Right lobe of liver (tissue), 6 donors: Measurements from ENCODE around the gene KIF5C. TPM values are rescaled to one million over a fixed set of nuclear protein-coding genes. Genes with fewer than 3 reads are reported as not detected.

Source experiments
- ATAC-seq, 4 donors: fragments of 200-7000 bp; cut with Tn5 transposase; one replicate each; pipeline ENCODE4 v1.9.1; 2020; ENCODE audit warnings: mild to moderate bottlenecking in 4 of 4, moderate library complexity in 4 of 4
- DNase-seq, 3 donors: peaks; one replicate each; pipeline ENCODE4 v3.0.0-alpha.2; 2020
- H3K27ac ChIP-seq, 3 donors: fragments of 200-600 bp; one replicate each; pipeline ENCODE4 v1.8.0; 2022
- H3K27me3 ChIP-seq, 2 donors: fragments of 200-600 bp; one replicate each; pipeline ENCODE4 v1.8.0; 2022
- H3K36me3 ChIP-seq, 4 donors: fragments of 200-600 bp; sonication (generic) in 1 of 4; one replicate each; pipeline versions ENCODE4 v1.5.1 to v1.8.0; 2017 to 2022; ENCODE audit warnings: control low read depth in 1 of 4
- H3K4me1 ChIP-seq, 4 donors: fragments of 200-600 bp; sonication (generic) in 1 of 4; one replicate each; pipeline versions ENCODE4 v1.5.1 to v1.8.0; 2017 to 2022; ENCODE audit warnings: control low read depth in 1 of 4
- H3K4me3 ChIP-seq, 3 donors: fragments of 200-600 bp; one replicate each; pipeline ENCODE4 v1.8.0; 2022
- H3K9me3 ChIP-seq, 4 donors: fragments of 200-600 bp; sonication (generic) in 1 of 4; one replicate each; pipeline versions ENCODE4 v1.5.1 to v1.8.0; 2017 to 2022; ENCODE audit warnings: control low read depth in 1 of 4
- CTCF ChIP-seq, 4 donors: fragments of 200-600 bp in 3 of 4; fragments of 450-650 bp in 1 of 4; IDR thresholded peaks; one replicate each; pipeline versions ENCODE4 v1.5.1 to v1.8.0; 2016 to 2022; ENCODE audit warnings: antibody characterized with exemption in 4 of 4, mild to moderate bottlenecking in 2 of 4
- POLR2A ChIP-seq: fragments of 450-650 bp; IDR thresholded peaks from one replicate; pipeline ENCODE4 v1.6.1; 2017; ENCODE audit warnings: antibody characterized with exemption, mild to moderate bottlenecking
- WGBS: methylation state at CpG from one replicate; pipeline ENCODE4 v1.1.6; 2018; ENCODE audit warnings: low coverage, low lambda C conversion rate; ENCODE audit not compliant: insufficient coverage; ENCODE audit errors: missing lambda C conversion rate; 5-methylcytosine and 5-hydroxymethylcytosine counted together
- intact Hi-C, 2 donors: fragments of 100-400 bp; cut with DNase I; formaldehyde crosslinking; loops; one replicate each; pipeline versions ENCODE4 v1.11.2 to v1.14.1; 2022
- total RNA-seq, 6 experiments: library from RNA; depleted of rRNA in 2 of 6; stranded (reverse); fragments of >200 nt in 2 of 6; fragmentation: NEBNext Ultra II Directional in 3 of 6; extraction: Animal tissue kit (Norgen Biotek cat#: 25700) in 3 of 6; gene quantifications; one replicate each; pipeline versions ENCODE4 v1.1.0 to v1.2.4, GENCODE V29; 2016 to 2023
- donor health status: DM: no; HTN: yes; CAD: no.
- donor health status: DM: no; HTN: no; CAD: no.
- donor health status: DM: no; HTN: no; CAD: no.
- donor health status: DM: no; HTN: yes; CAD: no.
- donor health status: DM: no; HTN: yes; CAD: no.

Gene KIF5C
- total RNA-seq, 6 experiments from 2014 or later = 0.07 to 1.1 (median 0.34) TPM

DNA sequence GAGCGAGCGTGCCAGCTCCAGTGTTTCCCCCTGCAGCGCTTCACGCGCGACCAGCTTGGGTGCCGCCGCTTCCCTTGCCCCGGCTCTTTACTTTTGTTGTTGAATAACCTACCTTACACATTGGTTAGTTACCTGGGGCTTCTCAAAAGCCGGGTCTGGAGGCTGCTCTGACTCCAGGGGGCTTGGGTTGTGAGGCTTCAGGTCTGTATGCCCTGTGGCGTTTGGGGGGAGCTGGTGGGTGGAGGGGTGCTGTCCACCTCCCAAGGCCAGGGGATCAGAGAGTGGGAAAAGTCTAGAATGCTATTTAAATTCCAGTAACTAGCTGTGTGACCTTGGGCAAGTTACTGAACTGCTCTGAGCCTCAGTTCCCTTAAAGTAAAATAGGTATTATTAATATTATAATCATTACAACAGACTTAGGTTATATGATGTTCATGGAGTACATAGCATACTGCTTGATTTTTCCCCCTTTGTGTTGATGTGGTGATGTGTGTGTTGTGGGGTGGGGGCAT lies 164.2 kb downstream of the KIF5C start:
- no peak for TF ChIP-seq CTCF (IDR thresholded peaks at IDR 0.05)
- no peak for TF ChIP-seq POLR2A
- Histone ChIP-seq H3K4me1 (no peaks in the 10 kb centered on the region), H3K36me3 (no peaks in the 10 kb centered on the region), H3K9me3 (no peaks in the 10 kb centered on the region), H3K27ac (no peak overlapping the region), H3K27me3 (no peaks in the 10 kb centered on the region), H3K4me3 (peak overlapping the region in 1 of 3 donors; percentile 1)
- intact Hi-C loops = no loop called here
- 0% methylated on average over 8 of the region's 11 CpGs for WGBS
- DNase-seq = no peak
- ATAC-seq = no peak

- Histone ChIP-seq H3K4me3 (no peak overlapping the region), H3K27ac (no peak overlapping the region), H3K36me3 (no peaks in the 10 kb centered on the region), H3K4me1 (no peaks in the 10 kb centered on the region), H3K27me3 (no peaks in the 10 kb centered on the region), H3K9me3 (no peaks in the 10 kb centered on the region)
- 43% methylated on average over 5 of the region's 7 CpGs for WGBS
- DNase-seq (no peak), ATAC-seq (no peak)
- intact Hi-C loops = no loop called here
- TF ChIP-seq POLR2A (no peak), CTCF (IDR thresholded peaks at IDR 0.05) (peak; percentile 4 to 35 (median 23))
These were observed 165.4 kb downstream of the KIF5C start for GRCh38 chr2:149040451-149040850.

GRCh38 chr2:149041482-149041881 lies 166.5 kb downstream of the KIF5C start:
- H3K27me3 ChIP-seq = no peaks in the 10 kb centered on the region
- no peak overlapping the region for H3K27ac ChIP-seq
- intact Hi-C loops = no loop called here
- no peaks in the 10 kb centered on the region for H3K9me3 ChIP-seq
- ATAC-seq = no peak
- H3K36me3 ChIP-seq = no peaks in the 10 kb centered on the region
- 67% methylated on average over 1 of the region's 1 CpG for WGBS
- H3K4me1 ChIP-seq = no peaks in the 10 kb centered on the region
- DNase-seq = no peak
- H3K4me3 ChIP-seq = no peak overlapping the region
- TF ChIP-seq POLR2A (no peak), CTCF (IDR thresholded peaks at IDR 0.05) (no peak)

GRCh38 chr2:149042881-149043280 lies 167.9 kb downstream of the KIF5C start:
- no peak for TF ChIP-seq POLR2A
- TF ChIP-seq CTCF (IDR thresholded peaks at IDR 0.05) = no peak
- intact Hi-C loops = no loop called here
- DNase-seq = no peak
- H3K36me3 ChIP-seq = no peaks in the 10 kb centered on the region
- no peak overlapping the region for H3K27ac ChIP-seq
- no peak overlapping the region for H3K4me3 ChIP-seq
- ATAC-seq = no peak
- H3K4me1 ChIP-seq = no peaks in the 10 kb centered on the region
- H3K9me3 ChIP-seq = no peaks in the 10 kb centered on the region
- no peaks in the 10 kb centered on the region for H3K27me3 ChIP-seq
- 39% methylated on average over 1 of the region's 1 CpG for WGBS

- no peak for TF ChIP-seq POLR2A
- no peak for TF ChIP-seq CTCF (IDR thresholded peaks at IDR 0.05)
- Histone ChIP-seq H3K4me1 (no peaks in the 10 kb centered on the region), H3K27ac (no peak overlapping the region), H3K4me3 (no peak overlapping the region), H3K36me3 (no peaks in the 10 kb centered on the region), H3K9me3 (no peaks in the 10 kb centered on the region), H3K27me3 (no peaks in the 10 kb centered on the region)
- DNase-seq (no peak), ATAC-seq (no peak)
- 17% methylated on average over 1 of the region's 1 CpG for WGBS
- intact Hi-C loops = no loop called here
These were observed 169.5 kb downstream of the KIF5C start for GRCh38 chr2:149044500-149044899.
